ENCODE data around the gene CREBRF. TPM values are rescaled to one million over a fixed set of nuclear protein-coding genes. Genes with fewer than 3 reads are reported as not detected.

Gene CREBRF
- total and polyA plus RNA-seq, 9 of the 15 experiments (the other 6 are each of a cell fraction or from before 2014, with no cell fraction given), result 1.1 to 4.9 (median 2.9) TPM

GRCh38 chr5:173144200-173145176 lies 88.3 kb downstream of the CREBRF start, which contains the start of gene BNIP1 (continued):
- TF ChIP-seq RERE (CRISPR knock-in tag; IDR thresholded peaks at IDR 0.05; ENCODE audit: borderline replicate concordance), result no peak
- no peak for TF ChIP-seq ZNF274 (IDR thresholded peaks at IDR 0.05; ENCODE audit: borderline replicate concordance, low read depth, low read length)
- no peak for TF ChIP-seq NFATC3 (IDR thresholded peaks at IDR 0.05)
- peak; percentile 82 for TF ChIP-seq SAP30 (IDR thresholded peaks at IDR 0.05; ENCODE audit: borderline replicate concordance, insufficient read depth, low read depth, low read length, poor library complexity, severe bottlenecking)
- no peak for TF ChIP-seq KHSRP (IDR thresholded peaks at IDR 0.05)
- peak; percentile 35 to 54; a peak in 2 of 4 replicates for TF ChIP-seq ARNT (IDR thresholded peaks at IDR 0.05)
- no peak for TF ChIP-seq CCNT2 (IDR thresholded peaks at IDR 0.05; ENCODE audit: borderline replicate concordance, extremely low read depth, insufficient read length, low read depth, low read length)
- no peak for TF ChIP-seq ZNF121 (CRISPR knock-in tag; conservative IDR thresholded peaks at IDR 0.05)
- TF ChIP-seq LARP7 (IDR thresholded peaks at IDR 0.05), result no peak
- no peak for TF ChIP-seq MIER1 (IDR thresholded peaks at IDR 0.05; ENCODE audit: low read depth)
- TF ChIP-seq ETV1 (tag; conservative IDR thresholded peaks at IDR 0.05; ENCODE audit: low read depth), result peak; percentile 67
- no peak for TF ChIP-seq EWSR1 (IDR thresholded peaks at IDR 0.05; ENCODE audit: borderline replicate concordance, low read depth, partially characterized antibody)
- TF ChIP-seq GTF2A2 (tag; IDR thresholded peaks at IDR 0.05), result no peak
- no peak for TF ChIP-seq ZNF699 (CRISPR knock-in tag; IDR thresholded peaks at IDR 0.05; ENCODE audit: insufficient replicate concordance)
- TF ChIP-seq HEY1 (CRISPR knock-in tag; IDR thresholded peaks at IDR 0.05; ENCODE audit: borderline replicate concordance), result no peak
- no peak for TF ChIP-seq ZNF445 (CRISPR knock-in tag; IDR thresholded peaks at IDR 0.05; ENCODE audit: low read depth)
- TF ChIP-seq MCM7 (IDR thresholded peaks at IDR 0.05), result peak in 1 of 2 experiments; percentile 94; a peak in 2 of 4 replicates
- TF ChIP-seq HSF4 (CRISPR knock-in tag; IDR thresholded peaks at IDR 0.05; ENCODE audit: borderline replicate concordance), result no peak
- TF ChIP-seq RBM22 (IDR thresholded peaks at IDR 0.05; ENCODE audit: low read depth, low read length, poor library complexity, severe bottlenecking), result no peak
- TF ChIP-seq FIP1L1 (IDR thresholded peaks at IDR 0.05; ENCODE audit: low read depth, low read length, poor library complexity, severe bottlenecking), result no peak
- peak; percentile 77 to 83 for TF ChIP-seq NRF1 (conservative IDR thresholded peaks at IDR 0.05 in 1 of 2, IDR thresholded peaks at IDR 0.05 in 1 of 2)
